Loucy (cell line): Measurements from ENCODE around the gene ZNF837.

Experiments
- H2AFZ ChIP-seq: fragments of 200-600 bp; sonication (generic); 2 replicates; pipeline ENCODE4 v1.6.0; 2016; ENCODE audit warnings: antibody characterized with exemption, mild to moderate bottlenecking, low read length, moderate library complexity
- H3F3A ChIP-seq: fragments of 200-600 bp; 2 replicates; pipeline ENCODE4 v1.6.0; 2016; ENCODE audit warnings: antibody characterized with exemption, low read depth, mild to moderate bottlenecking
- H3K27me3 ChIP-seq: fragments of 200-600 bp; sonication (generic); 2 replicates; pipeline ENCODE4 v1.6.1; 2014; ENCODE audit warnings: low read length, mild to moderate bottlenecking; ENCODE audit not compliant: insufficient read depth, poor library complexity, severe bottlenecking
- H3K36me3 ChIP-seq: fragments of 200-600 bp; sonication (generic); 2 replicates; pipeline ENCODE4 v1.6.1; 2016; ENCODE audit warnings: low read length; ENCODE audit not compliant: insufficient read depth
- H3K4me1 ChIP-seq: fragments of 200-600 bp; sonication (generic); 2 replicates; pipeline ENCODE4 v1.5.1; 2014; ENCODE audit warnings: low read length, mild to moderate bottlenecking; ENCODE audit not compliant: insufficient read depth, poor library complexity, severe bottlenecking
- H3K4me2 ChIP-seq: fragments of 200-600 bp; sonication (generic); 2 replicates; pipeline ENCODE4 v1.6.0; 2014; ENCODE audit warnings: antibody characterized with exemption, low read length, low read depth, mild to moderate bottlenecking; ENCODE audit not compliant: poor library complexity, severe bottlenecking
- H3K4me3 ChIP-seq: fragments of 200-600 bp; sonication (generic); 2 replicates; pipeline ENCODE4 v1.5.1; 2014; ENCODE audit warnings: low read length, mild to moderate bottlenecking, mixed read lengths; ENCODE audit not compliant: poor library complexity, severe bottlenecking
- H3K79me2 ChIP-seq: fragments of 200-600 bp; sonication (generic); 2 replicates; pipeline ENCODE4 v1.6.1; 2014; ENCODE audit warnings: low read length; ENCODE audit not compliant: insufficient read depth
- H3K9ac ChIP-seq: fragments of 200-600 bp; sonication (generic); 2 replicates; pipeline ENCODE4 v1.6.0; 2014; ENCODE audit warnings: mild to moderate bottlenecking, low read depth, low read length, moderate library complexity; ENCODE audit not compliant: poor library complexity, severe bottlenecking
- H3K9me2 ChIP-seq: fragments of 200-600 bp; sonication (generic); replicated peaks from 2 replicates; pipeline ENCODE4 v1.6.1; 2016; ENCODE audit warnings: low read depth, low read length, mixed read lengths
- H3K9me3 ChIP-seq: fragments of 200-600 bp; sonication (generic); 2 replicates; pipeline ENCODE4 v1.6.1; 2014; ENCODE audit warnings: mild to moderate bottlenecking, antibody characterized with exemption, low read length, low read depth; ENCODE audit not compliant: insufficient read depth
- H4K20me1 ChIP-seq: fragments of 200-600 bp; sonication (generic); 2 replicates; pipeline ENCODE4 v1.6.0; 2014; ENCODE audit warnings: antibody characterized with exemption, low read length, mild to moderate bottlenecking; ENCODE audit not compliant: insufficient read depth, poor library complexity, severe bottlenecking
- EZH2phosphoT487 ChIP-seq: fragments of 200-600 bp; IDR thresholded peaks from 2 replicates; pipeline ENCODE4 v1.6.1; 2018; ENCODE audit warnings: antibody characterized with exemption, mild to moderate bottlenecking, moderate library complexity, borderline replicate concordance
- TF ChIP-seq, protein P1 (sequence below): fragments of 200-600 bp; sonication (generic); conservative IDR thresholded peaks from 2 replicates; pipeline ENCODE4 v1.5.1; 2014; ENCODE audit warnings: mild to moderate bottlenecking, antibody characterized with exemption, low read length

The ZNF837 gene

DNA sequence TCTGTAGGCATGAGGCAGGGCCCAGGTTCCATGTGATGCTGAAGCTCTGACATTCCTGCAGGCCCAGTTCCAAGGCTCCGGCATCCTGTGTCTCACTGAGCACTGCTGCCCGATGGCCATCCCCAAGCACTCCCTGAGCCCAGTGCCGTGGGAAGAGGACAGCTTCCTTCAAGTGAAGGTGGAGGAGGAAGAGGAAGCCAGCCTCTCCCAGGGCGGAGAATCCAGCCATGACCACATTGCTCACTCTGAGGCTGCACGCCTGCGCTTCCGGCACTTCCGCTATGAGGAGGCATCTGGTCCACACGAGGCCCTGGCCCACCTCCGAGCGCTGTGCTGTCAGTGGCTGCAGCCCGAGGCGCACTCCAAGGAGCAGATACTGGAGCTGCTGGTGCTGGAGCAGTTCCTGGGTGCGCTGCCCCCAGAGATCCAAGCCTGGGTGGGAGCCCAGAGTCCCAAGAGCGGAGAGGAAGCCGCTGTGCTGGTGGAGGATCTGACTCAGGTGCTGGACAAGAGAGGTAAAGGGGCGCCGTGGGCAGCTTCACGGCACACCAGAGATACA, 46.1 kb downstream of the ZNF837 start:
- no peak overlapping the region for H2AFZ ChIP-seq
- H3K36me3 ChIP-seq, result no peaks in the 10 kb centered on the region
- H3K9me3 ChIP-seq, result no peaks in the 10 kb centered on the region
- H3K9ac ChIP-seq, result no peak overlapping the region
- no peak overlapping the region for H3K4me2 ChIP-seq
- H3K27me3 ChIP-seq, result no peaks in the 10 kb centered on the region
- H3K4me3 ChIP-seq, result no peak overlapping the region
- no peaks in the 10 kb centered on the region for H3K79me2 ChIP-seq
- H3K9me2 ChIP-seq, result no peaks in the 10 kb centered on the region
- H3F3A ChIP-seq, result no peaks in the 10 kb centered on the region
- H4K20me1 ChIP-seq, result no peaks in the 10 kb centered on the region
- H3K4me1 ChIP-seq, result peaks cover 18% of the 10 kb centered on the region
- TF ChIP-seq EZH2phosphoT487, result no peak
- TF ChIP-seq, protein P1, sequence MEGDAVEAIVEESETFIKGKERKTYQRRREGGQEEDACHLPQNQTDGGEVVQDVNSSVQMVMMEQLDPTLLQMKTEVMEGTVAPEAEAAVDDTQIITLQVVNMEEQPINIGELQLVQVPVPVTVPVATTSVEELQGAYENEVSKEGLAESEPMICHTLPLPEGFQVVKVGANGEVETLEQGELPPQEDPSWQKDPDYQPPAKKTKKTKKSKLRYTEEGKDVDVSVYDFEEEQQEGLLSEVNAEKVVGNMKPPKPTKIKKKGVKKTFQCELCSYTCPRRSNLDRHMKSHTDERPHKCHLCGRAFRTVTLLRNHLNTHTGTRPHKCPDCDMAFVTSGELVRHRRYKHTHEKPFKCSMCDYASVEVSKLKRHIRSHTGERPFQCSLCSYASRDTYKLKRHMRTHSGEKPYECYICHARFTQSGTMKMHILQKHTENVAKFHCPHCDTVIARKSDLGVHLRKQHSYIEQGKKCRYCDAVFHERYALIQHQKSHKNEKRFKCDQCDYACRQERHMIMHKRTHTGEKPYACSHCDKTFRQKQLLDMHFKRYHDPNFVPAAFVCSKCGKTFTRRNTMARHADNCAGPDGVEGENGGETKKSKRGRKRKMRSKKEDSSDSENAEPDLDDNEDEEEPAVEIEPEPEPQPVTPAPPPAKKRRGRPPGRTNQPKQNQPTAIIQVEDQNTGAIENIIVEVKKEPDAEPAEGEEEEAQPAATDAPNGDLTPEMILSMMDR, result no peak

DNA sequence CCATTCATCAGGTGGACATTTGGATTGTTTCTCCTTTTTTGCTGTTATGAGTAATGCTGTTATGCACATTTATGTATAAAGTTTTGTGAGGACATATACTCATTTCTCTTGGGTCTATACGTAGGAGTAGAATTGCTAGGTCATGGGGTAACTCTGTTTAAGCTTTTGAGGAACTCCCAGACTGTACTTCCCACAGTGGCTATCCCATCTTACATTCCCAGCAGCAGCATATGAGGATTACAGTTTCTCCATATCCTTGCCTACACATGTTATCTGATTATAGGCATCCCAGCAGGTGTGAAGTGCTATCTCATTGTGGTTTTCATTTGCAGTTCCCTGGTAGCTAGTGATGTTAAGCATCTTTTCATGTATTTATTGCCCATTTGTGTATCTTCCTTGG, 48.1 kb downstream of the ZNF837 start:
- H4K20me1 ChIP-seq, result no peaks in the 10 kb centered on the region
- H3K9me2 ChIP-seq, result no peaks in the 10 kb centered on the region
- H3F3A ChIP-seq, result no peaks in the 10 kb centered on the region
- H3K27me3 ChIP-seq, result no peaks in the 10 kb centered on the region
- TF ChIP-seq, protein P1, result no peak
- no peak for TF ChIP-seq EZH2phosphoT487
- H3K9ac ChIP-seq, result no peak overlapping the region
- no peak overlapping the region for H3K4me3 ChIP-seq
- H2AFZ ChIP-seq, result no peak overlapping the region
- peaks cover 7% of the 10 kb centered on the region; the same call in 1 of the 2 replicates for H3K79me2 ChIP-seq
- peaks cover 18% of the 10 kb centered on the region for H3K4me1 ChIP-seq
- H3K36me3 ChIP-seq, result no peaks in the 10 kb centered on the region
- H3K9me3 ChIP-seq, result no peaks in the 10 kb centered on the region
- no peak overlapping the region for H3K4me2 ChIP-seq

DNA sequence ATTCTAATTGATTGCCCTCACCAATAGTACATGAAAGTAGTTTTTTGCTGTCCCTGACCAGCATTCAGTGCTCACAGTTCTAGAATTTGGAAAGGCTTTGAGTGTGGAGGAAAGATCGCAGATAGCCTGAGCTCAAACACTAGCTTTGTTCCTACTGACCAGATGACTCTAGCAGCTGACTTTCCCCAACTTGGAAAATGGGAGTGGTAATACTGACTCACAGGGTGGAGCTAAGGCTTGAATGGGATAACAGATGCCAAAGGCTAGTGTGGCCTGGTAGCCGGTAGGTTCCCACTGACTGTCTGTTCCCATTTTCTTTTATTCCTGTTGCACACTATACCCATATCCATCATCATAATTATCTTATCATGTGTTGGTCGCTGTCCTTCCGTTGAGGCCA, 50.4 kb downstream of the ZNF837 start:
- Histone ChIP-seq H3K36me3 (no peaks in the 10 kb centered on the region), H3K9me2 (no peaks in the 10 kb centered on the region), H3K9me3 (no peaks in the 10 kb centered on the region), H3K4me1 (peaks cover 32% of the 10 kb centered on the region), H3K4me2 (no peak overlapping the region), H3K4me3 (no peak overlapping the region), H3K79me2 (peaks cover 18% of the 10 kb centered on the region; the same call in 1 of the 2 replicates), H3F3A (no peaks in the 10 kb centered on the region), H4K20me1 (no peaks in the 10 kb centered on the region), H3K9ac (no peak overlapping the region), H2AFZ (no peak overlapping the region), H3K27me3 (no peaks in the 10 kb centered on the region)
- TF ChIP-seq, protein P1, result no peak
